Body of pancreas (tissue), 4 donors: ENCODE data around the gene HSPB1. TPM values are rescaled to one million over a fixed set of nuclear protein-coding genes. Genes with fewer than 3 reads are reported as not detected.

Experiments used
- ATAC-seq: fragments of 150-250 bp; one replicate; pipeline ENCODE4 v1.9.1; 2016
- DNase-seq, 4 donors: peaks; one replicate each; pipeline ENCODE4 v3.0.0-alpha.2; 2019
- H3K27ac ChIP-seq, 4 donors: fragments of 200-600 bp; sonication (generic); 1 replicate in 3 of 4; 2 replicates in 1 of 4; pipeline versions ENCODE4 v1.5.1 to v1.6.1; 2016 to 2019; ENCODE audit warnings: mild to moderate bottlenecking in 1 of 4, mixed read lengths in 1 of 4, moderate library complexity in 1 of 4
- H3K27me3 ChIP-seq, 2 donors: fragments of 200-600 bp; sonication (generic); one replicate each; pipeline ENCODE4 v1.6.0; 2016; ENCODE audit warnings: mild to moderate bottlenecking in 1 of 2
- H3K36me3 ChIP-seq, 2 donors: fragments of 200-600 bp; sonication (generic); replicated peaks in 1 of 2; 2 replicates each; pipeline ENCODE4 v1.5.1; 2016; ENCODE audit warnings: low read depth in 2 of 2; ENCODE audit not compliant: insufficient read depth in 1 of 2
- H3K4me1 ChIP-seq: fragments of 200-600 bp; sonication (generic); one replicate; pipeline ENCODE4 v1.6.0; 2016
- H3K4me3 ChIP-seq, 2 donors: fragments of 200-600 bp; sonication (generic); 1 replicate in 1 of 2; 2 replicates in 1 of 2; pipeline ENCODE4 v1.5.1; 2016 to 2019
- H3K9me3 ChIP-seq, 3 donors: fragments of 200-600 bp; sonication (generic); 1 replicate in 2 of 3; 2 replicates in 1 of 3; pipeline ENCODE4 v1.5.1; 2016
- POLR2A ChIP-seq, 3 donors: fragments of 450-650 bp; IDR thresholded peaks; one replicate each; pipeline ENCODE4 v1.6.1; 2016; ENCODE audit warnings: antibody characterized with exemption in 3 of 3, mild to moderate bottlenecking in 2 of 3
- WGBS, 2 donors: methylation state at CpG; one replicate each; pipeline ENCODE4 v1.1.5; 2017; 5-methylcytosine and 5-hydroxymethylcytosine counted together
- intact Hi-C: fragments of 100-400 bp; cut with DNase I; formaldehyde crosslinking; loops from one replicate; pipeline ENCODE4 v1.15.1; 2023
- total RNA-seq, 2 donors: library from RNA; depleted of rRNA; stranded (reverse); fragments of >200 nt; gene quantifications; one replicate each; pipeline ENCODE4 v1.1.0, GENCODE V29; 2016
- TF ChIP-seq, protein P1 (sequence below), 7 experiments: fragments of 450-650 bp in 4 of 7; fragments of 200-600 bp in 3 of 7; sonication (generic) in 3 of 7; IDR thresholded peaks; one replicate each; pipeline ENCODE4 v1.5.1; 2016 to 2019; ENCODE audit warnings: antibody characterized with exemption in 7 of 7

Gene HSPB1
- total RNA-seq, 2 donors from 2014 or later: 367 to 445 TPM

DNA sequence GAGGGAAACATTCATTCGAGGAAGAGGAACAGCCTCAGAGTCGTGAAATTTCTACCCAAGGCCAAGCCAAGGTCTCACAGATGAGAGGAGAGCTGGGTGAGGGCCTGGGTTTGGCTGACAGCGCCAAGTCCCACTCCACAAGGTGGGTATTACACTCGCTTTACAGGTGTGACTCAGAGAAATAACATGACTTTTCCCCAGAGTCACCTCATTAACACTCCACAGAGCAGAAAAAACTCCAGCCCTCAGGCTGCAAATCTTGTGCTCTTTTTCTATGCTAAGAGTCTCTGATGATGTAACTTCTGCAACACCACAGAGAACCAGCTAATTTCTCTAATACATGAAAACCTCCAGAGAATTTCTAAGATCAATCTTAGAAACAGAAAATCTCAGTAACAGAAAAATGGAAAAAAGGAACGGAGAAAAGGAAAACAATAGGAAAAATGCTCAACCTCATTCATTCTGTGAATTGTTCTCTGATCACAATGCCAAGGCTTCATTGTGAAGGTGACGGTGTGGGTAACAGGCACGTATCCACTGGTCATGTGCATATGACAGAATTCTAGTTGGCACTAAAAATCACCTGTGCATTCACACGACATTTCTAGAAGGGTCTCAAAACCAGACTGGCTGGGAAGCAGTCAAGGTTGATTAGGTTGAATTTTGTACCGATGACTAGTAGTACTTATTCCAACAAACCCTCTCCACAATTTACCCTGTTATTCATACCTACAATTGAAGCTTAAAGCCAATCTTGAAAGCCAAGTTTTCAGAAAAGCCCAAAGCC is 36.0 kb downstream of the HSPB1 start:
- ATAC-seq: no peak

DNA sequence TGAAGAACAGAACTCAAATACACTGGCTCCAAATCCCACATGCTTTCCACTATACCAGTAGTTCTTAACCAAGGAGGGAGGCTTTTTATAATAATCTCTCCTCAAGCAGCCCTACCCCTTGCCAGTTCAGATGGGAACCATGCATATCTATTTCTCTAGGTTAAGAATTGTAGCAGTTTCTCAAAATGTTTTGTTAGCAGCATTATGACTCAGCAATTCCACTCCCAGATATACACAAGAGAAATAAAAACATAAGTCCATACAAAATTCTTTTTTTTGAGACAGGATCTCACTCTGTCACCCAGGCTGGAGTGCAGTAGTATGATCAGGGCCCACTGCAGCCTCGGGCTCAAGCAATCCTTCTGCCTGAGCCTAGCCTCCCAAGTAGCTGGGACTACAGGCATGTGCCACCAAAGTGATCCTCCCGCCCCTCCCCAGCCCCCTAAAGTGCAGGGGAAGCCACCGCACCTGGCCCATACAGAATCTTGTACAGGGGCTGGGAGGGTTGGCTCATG is 38.2 kb downstream of the HSPB1 start:
- WGBS, 2 donors: 82 to 86% methylated on average over 3 of the region's 3 CpGs
- TF ChIP-seq POLR2A (IDR thresholded peaks at IDR 0.05): no peak
- TF ChIP-seq, protein P1, sequence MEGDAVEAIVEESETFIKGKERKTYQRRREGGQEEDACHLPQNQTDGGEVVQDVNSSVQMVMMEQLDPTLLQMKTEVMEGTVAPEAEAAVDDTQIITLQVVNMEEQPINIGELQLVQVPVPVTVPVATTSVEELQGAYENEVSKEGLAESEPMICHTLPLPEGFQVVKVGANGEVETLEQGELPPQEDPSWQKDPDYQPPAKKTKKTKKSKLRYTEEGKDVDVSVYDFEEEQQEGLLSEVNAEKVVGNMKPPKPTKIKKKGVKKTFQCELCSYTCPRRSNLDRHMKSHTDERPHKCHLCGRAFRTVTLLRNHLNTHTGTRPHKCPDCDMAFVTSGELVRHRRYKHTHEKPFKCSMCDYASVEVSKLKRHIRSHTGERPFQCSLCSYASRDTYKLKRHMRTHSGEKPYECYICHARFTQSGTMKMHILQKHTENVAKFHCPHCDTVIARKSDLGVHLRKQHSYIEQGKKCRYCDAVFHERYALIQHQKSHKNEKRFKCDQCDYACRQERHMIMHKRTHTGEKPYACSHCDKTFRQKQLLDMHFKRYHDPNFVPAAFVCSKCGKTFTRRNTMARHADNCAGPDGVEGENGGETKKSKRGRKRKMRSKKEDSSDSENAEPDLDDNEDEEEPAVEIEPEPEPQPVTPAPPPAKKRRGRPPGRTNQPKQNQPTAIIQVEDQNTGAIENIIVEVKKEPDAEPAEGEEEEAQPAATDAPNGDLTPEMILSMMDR (IDR thresholded peaks at IDR 0.05): no peak
- ATAC-seq (no peak), DNase-seq (no peak)
- Histone ChIP-seq H3K36me3 (peaks cover 0 to 3% of the 10 kb centered on the region in 2 donors), H3K4me3 (no peak overlapping the region), H3K27ac (no peak overlapping the region), H3K27me3 (no peaks in the 10 kb centered on the region), H3K9me3 (no peaks in the 10 kb centered on the region), H3K4me1 (peaks cover 38% of the 10 kb centered on the region)
- intact Hi-C loops: no loop called here

More for the DNA sequence above, 36.0 kb downstream of the HSPB1 start:
- Histone ChIP-seq H3K4me1 (peaks cover 54% of the 10 kb centered on the region), H3K9me3 (no peaks in the 10 kb centered on the region), H3K4me3 (no peak overlapping the region), H3K27me3 (no peaks in the 10 kb centered on the region), H3K36me3 (no peaks in the 10 kb centered on the region), H3K27ac (no peak overlapping the region)
- 29 to 39% methylated on average over 9 of the region's 9 CpGs for WGBS, 2 donors
- intact Hi-C loops: no loop called here
- no peak for TF ChIP-seq POLR2A (IDR thresholded peaks at IDR 0.05)
- TF ChIP-seq, protein P1 (IDR thresholded peaks at IDR 0.05): no peak
- DNase-seq: no peak

DNA sequence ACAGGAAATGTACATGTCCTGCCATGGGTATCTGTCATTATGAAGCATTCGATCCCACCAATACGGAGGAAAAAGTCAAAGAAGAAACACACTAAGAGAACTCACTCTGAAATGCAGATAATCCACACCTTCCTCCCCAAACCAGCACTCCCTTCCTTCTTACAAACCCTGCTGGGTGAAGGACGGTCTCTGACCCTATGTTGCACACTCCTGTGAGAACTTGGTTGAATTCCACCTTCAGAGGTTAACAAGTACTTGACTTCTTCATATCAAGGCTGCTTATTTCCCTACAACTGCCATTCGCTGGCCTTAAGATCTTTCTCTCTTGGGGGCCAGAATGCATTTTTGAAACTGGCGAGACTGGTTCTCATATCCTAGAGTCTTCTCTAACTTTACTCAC is 39.7 kb downstream of the HSPB1 start:
- 82 to 86% methylated on average over 5 of the region's 5 CpGs for WGBS, 2 donors
- Histone ChIP-seq H3K27me3 (no peaks in the 10 kb centered on the region), H3K9me3 (no peaks in the 10 kb centered on the region), H3K4me1 (peaks cover 30% of the 10 kb centered on the region), H3K4me3 (no peak overlapping the region), H3K27ac (no peak overlapping the region), H3K36me3 (peaks cover 0 to 10% of the 10 kb centered on the region in 2 donors)
- DNase-seq: no peak
- TF ChIP-seq POLR2A (IDR thresholded peaks at IDR 0.05): no peak
- TF ChIP-seq, protein P1 (IDR thresholded peaks at IDR 0.05): no peak
- intact Hi-C loops: no loop called here
- no peak for ATAC-seq

DNA sequence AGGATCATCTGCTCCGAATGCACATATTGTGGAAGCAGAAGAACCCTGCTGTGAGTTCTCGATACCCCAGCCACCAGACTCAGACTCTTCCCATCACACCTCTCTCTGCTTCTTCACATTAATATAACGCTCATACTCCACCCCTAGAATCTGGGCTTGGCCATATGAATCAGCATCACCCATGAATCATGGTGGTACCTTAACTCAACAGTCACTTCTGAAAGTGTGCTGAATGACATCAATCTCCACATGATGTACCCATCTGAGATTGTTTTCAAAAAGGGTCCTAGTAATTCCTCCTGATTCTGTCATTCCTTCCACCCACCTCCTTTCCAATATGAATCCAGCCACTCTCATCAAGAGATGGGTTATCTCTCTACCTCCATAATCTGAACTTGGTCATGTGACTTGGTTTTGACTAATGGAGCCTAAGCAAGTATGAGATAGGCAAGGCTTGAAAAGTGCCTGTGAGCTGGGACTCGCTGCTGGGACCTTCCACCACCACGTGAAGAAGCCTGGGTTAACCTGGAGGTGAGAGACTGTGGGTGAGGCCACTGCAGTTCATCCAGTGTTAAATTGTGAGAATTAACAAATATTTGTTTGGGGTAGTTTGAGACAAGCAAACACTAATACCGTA is 40.9 kb downstream of the HSPB1 start:
- Histone ChIP-seq H3K4me3 (no peak overlapping the region), H3K27ac (no peak overlapping the region), H3K36me3 (peaks cover 0 to 11% of the 10 kb centered on the region in 2 donors), H3K4me1 (peaks cover 18% of the 10 kb centered on the region), H3K9me3 (no peaks in the 10 kb centered on the region), H3K27me3 (no peaks in the 10 kb centered on the region)
- WGBS, 2 donors: 79 to 91% methylated on average over 6 of the region's 6 CpGs
- no peak for ATAC-seq
- DNase-seq: no peak
- no peak for TF ChIP-seq POLR2A (IDR thresholded peaks at IDR 0.05)
- TF ChIP-seq, protein P1 (IDR thresholded peaks at IDR 0.05): no peak
- intact Hi-C loops: no loop called here
